PC-9 (cell line): ENCODE results near the gene FAR1. TPM values are rescaled to one million over a fixed set of nuclear protein-coding genes. Genes with fewer than 3 reads are reported as not detected.

ENCODE experiments used
- BruUV-seq: library from RNA; stranded (reverse); fragments of 400-500 nt; replicated peaks from 2 replicates; lab custom pipeline; 2021; lab: Mats Ljungman, UMichigan
- CTCF ChIA-PET: fragments of 300-600 bp; sonication (Branson Sonifier 250); formaldehyde crosslinking; loops from one replicate; lab custom pipeline; 2022; ENCODE audit warnings: antibody characterized with exemption; lab: Charles Lee
- POLR2A ChIA-PET: fragments of 300-600 bp; sonication (Branson Sonifier 250); formaldehyde crosslinking; loops from one replicate; lab custom pipeline; 2022; ENCODE audit warnings: antibody characterized with exemption; ENCODE audit not compliant: unreplicated experiment; lab: Charles Lee
- DNase-seq, 2 experiments: peaks; one replicate each; pipeline versions ENCODE4 v3.0.0 to v3.0.0-alpha.2; 2015 to 2022; ENCODE audit warnings: mixed read lengths in 1 of 2
- H2AFZ ChIP-seq: fragments of 200-600 bp; sonication (generic); 2 replicates; pipeline ENCODE4 v1.8.1; 2017; ENCODE audit warnings: antibody characterized with exemption
- H3F3A ChIP-seq: fragments of 200-600 bp; sonication (generic); 2 replicates; pipeline ENCODE4 v1.8.1; 2017; ENCODE audit warnings: antibody characterized with exemption, mild to moderate bottlenecking, low read depth; ENCODE audit not compliant: insufficient read depth
- H3K27ac ChIP-seq: fragments of 200-600 bp; sonication (generic); 2 replicates; pipeline ENCODE4 v1.6.1; 2016; ENCODE audit warnings: mixed run types
- H3K27me3 ChIP-seq: fragments of 200-600 bp; sonication (generic); 2 replicates; pipeline ENCODE4 v1.6.1; 2016; ENCODE audit warnings: low read depth, mixed run types; ENCODE audit not compliant: insufficient read depth
- H3K36me3 ChIP-seq: fragments of 200-600 bp; sonication (generic); 2 replicates; pipeline ENCODE4 v1.6.1; 2016; ENCODE audit warnings: low read depth, mixed run types
- H3K4me1 ChIP-seq: fragments of 200-600 bp; sonication (generic); replicated peaks from 2 replicates; pipeline ENCODE4 v1.6.1; 2016; ENCODE audit warnings: mixed run types; ENCODE audit not compliant: insufficient read depth
- H3K4me2 ChIP-seq: fragments of 200-600 bp; sonication (generic); 2 replicates; pipeline ENCODE4 v1.6.1; 2017; ENCODE audit warnings: mixed run types
- H3K4me3 ChIP-seq: fragments of 200-600 bp; sonication (generic); 2 replicates; pipeline ENCODE4 v1.6.1; 2016; ENCODE audit warnings: mixed run types
- H3K79me2 ChIP-seq: fragments of 200-600 bp; sonication (generic); 2 replicates; pipeline ENCODE4 v1.6.1; 2017; ENCODE audit warnings: low read depth, mixed run types
- H3K9me2 ChIP-seq: fragments of 200-600 bp; sonication (generic); 2 replicates; pipeline ENCODE4 v1.8.1; 2017; ENCODE audit warnings: mild to moderate bottlenecking; ENCODE audit not compliant: insufficient read depth
- H3K9me3 ChIP-seq: fragments of 200-600 bp; sonication (generic); 2 replicates; pipeline ENCODE4 v1.8.1; 2016; ENCODE audit warnings: low read depth; ENCODE audit not compliant: insufficient read depth
- H4K20me1 ChIP-seq: fragments of 200-600 bp; sonication (generic); 2 replicates; pipeline ENCODE4 v1.8.1; 2017; ENCODE audit not compliant: insufficient read depth
- EZH2 ChIP-seq: fragments of 200-600 bp; sonication (generic); IDR thresholded peaks from 2 replicates; pipeline ENCODE4 v1.8.0; 2017; ENCODE audit warnings: antibody characterized with exemption, low read depth
- intact Hi-C: fragments of 100-400 bp; cut with micrococcal nuclease; formaldehyde crosslinking; loops from one replicate; pipeline ENCODE4 v1.10.0; 2022; ENCODE audit not compliant: unreplicated experiment
- total RNA-seq: library from RNA; stranded (reverse); gene quantifications from 2 replicates; pipeline ENCODE4 v1.2.3, GENCODE V29; 2021
- TF ChIP-seq, protein P1 (sequence below): fragments of 200-600 bp; sonication (generic); conservative IDR thresholded peaks from 2 replicates; pipeline ENCODE4 v1.6.1; 2017; ENCODE audit warnings: mixed run types, antibody characterized with exemption, mild to moderate bottlenecking, moderate library complexity

The FAR1 gene
- total RNA-seq, 1 experiment from 2014 or later = 34.4 TPM

DNA sequence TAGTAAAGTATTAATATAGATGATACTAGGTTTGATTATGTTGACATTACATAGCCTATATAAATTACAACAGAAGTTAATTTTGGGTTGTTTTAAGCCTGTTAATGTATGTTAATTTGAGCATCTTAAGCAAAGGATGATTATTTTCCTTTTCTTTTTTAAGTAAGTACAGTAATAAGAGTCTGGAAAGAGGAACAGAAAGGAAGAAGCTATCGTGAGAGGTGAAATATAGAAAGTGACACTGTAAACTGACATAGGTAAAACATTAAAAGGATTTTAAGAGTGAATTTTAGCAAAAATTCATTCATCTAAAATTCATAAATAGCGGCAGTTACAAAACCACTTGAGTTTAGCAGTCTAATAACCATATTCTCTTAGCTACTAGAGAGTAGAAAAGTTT lies 45.5 kb downstream of the FAR1 start:
- DNase-seq = no peak
- Histone ChIP-seq H3K4me2 (no peak overlapping the region), H3K27me3 (no peaks in the 10 kb centered on the region), H3K79me2 (no peaks in the 10 kb centered on the region), H3K4me1 (no peaks in the 10 kb centered on the region), H2AFZ (no peak overlapping the region), H4K20me1 (no peaks in the 10 kb centered on the region), H3K9me2 (no peaks in the 10 kb centered on the region), H3F3A (no peaks in the 10 kb centered on the region), H3K9me3 (no peaks in the 10 kb centered on the region), H3K36me3 (no peaks in the 10 kb centered on the region), H3K4me3 (no peak overlapping the region), H3K27ac (no peak overlapping the region)
- ChIA-PET CTCF (no interaction called here), POLR2A (no interaction called here)
- intact Hi-C loops = no loop called here
- TF ChIP-seq, protein P1, sequence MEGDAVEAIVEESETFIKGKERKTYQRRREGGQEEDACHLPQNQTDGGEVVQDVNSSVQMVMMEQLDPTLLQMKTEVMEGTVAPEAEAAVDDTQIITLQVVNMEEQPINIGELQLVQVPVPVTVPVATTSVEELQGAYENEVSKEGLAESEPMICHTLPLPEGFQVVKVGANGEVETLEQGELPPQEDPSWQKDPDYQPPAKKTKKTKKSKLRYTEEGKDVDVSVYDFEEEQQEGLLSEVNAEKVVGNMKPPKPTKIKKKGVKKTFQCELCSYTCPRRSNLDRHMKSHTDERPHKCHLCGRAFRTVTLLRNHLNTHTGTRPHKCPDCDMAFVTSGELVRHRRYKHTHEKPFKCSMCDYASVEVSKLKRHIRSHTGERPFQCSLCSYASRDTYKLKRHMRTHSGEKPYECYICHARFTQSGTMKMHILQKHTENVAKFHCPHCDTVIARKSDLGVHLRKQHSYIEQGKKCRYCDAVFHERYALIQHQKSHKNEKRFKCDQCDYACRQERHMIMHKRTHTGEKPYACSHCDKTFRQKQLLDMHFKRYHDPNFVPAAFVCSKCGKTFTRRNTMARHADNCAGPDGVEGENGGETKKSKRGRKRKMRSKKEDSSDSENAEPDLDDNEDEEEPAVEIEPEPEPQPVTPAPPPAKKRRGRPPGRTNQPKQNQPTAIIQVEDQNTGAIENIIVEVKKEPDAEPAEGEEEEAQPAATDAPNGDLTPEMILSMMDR = no peak
- no peak for TF ChIP-seq EZH2
- BruUV-seq = no TSS peak

DNA sequence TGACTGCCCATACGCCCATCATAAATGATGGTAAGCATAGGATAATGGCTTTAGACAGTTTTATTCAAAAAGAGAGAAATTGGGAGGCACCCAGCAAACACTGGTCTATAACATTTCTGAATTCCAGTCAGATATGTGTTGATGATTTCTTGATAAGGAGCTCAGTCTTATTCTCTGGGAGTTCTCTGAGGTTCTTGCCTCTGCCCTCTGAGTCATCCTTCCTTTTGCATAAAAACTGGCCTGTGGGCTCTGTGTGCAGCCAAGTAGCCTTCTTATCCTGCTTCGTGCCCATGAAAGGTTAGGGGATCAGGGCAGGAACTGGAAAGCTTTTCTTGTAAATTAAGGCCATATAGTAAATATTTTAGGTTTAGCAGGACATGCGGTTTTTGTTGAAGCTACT lies 48.9 kb downstream of the FAR1 start:
- Histone ChIP-seq H3K4me2 (no peak overlapping the region), H4K20me1 (no peaks in the 10 kb centered on the region), H3K4me3 (no peak overlapping the region), H3K27me3 (no peaks in the 10 kb centered on the region), H3K9me2 (no peaks in the 10 kb centered on the region), H2AFZ (no peak overlapping the region), H3F3A (no peaks in the 10 kb centered on the region), H3K4me1 (no peaks in the 10 kb centered on the region), H3K9me3 (no peaks in the 10 kb centered on the region), H3K27ac (no peak overlapping the region), H3K79me2 (no peaks in the 10 kb centered on the region), H3K36me3 (peaks cover 4% of the 10 kb centered on the region; the same call in 1 of the 2 replicates)
- intact Hi-C loops = no loop called here
- ChIA-PET POLR2A (interaction anchor here (0.6 kb wide), 1 partner anchor 585 kb away, joined by 4 read pairs; no protein-coding TSS in a partner anchor), CTCF (interaction anchor here (0.7 kb wide), 1 partner anchor 510 kb away, joined by 9 read pairs; no protein-coding TSS in a partner anchor)
- DNase-seq = peak; percentile 13 to 37
- TF ChIP-seq EZH2 = no peak
- TF ChIP-seq, protein P1 = no peak
- BruUV-seq = no TSS peak

DNA sequence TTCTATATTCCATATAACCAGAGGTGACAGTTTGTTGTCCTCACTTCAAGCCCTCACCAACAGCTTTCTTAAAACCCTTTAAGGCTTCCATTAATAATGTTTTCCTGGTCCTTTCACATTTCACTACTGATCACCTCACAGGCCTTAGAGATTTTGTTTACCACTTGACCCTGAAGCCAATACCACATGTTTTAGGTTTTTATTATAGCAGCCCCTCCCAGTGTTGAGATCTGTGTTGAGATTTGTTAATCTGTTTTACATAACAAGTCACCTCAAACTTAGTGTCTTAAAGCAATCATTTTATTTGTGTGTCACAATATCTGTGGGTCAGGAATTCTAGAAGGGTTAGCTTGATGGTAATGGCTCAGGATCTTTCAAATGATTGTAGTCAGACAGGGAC lies 49.9 kb downstream of the FAR1 start:
- Histone ChIP-seq H3F3A (no peaks in the 10 kb centered on the region), H3K4me1 (no peaks in the 10 kb centered on the region), H4K20me1 (no peaks in the 10 kb centered on the region), H3K9me2 (no peaks in the 10 kb centered on the region), H2AFZ (no peak overlapping the region), H3K79me2 (no peaks in the 10 kb centered on the region), H3K4me3 (no peak overlapping the region), H3K9me3 (no peaks in the 10 kb centered on the region), H3K27me3 (no peaks in the 10 kb centered on the region), H3K4me2 (no peak overlapping the region), H3K27ac (no peak overlapping the region), H3K36me3 (peaks cover 4% of the 10 kb centered on the region; the same call in 1 of the 2 replicates)
- intact Hi-C loops = no loop called here
- no TSS peak for BruUV-seq
- TF ChIP-seq, protein P1 = no peak
- TF ChIP-seq EZH2 = no peak
- POLR2A ChIA-PET = no interaction called here
- CTCF ChIA-PET = no interaction called here
- no peak for DNase-seq
